NCI-H524 (cell line): Measurements from ENCODE around the gene LRRC8E.
"Not testable (repeated sequence)": the region's sequence is repeated elsewhere in the genome, so short reads cannot be mapped to it uniquely, and the experiment has no call there.

Source experiments
- DNase-seq, 2 experiments: peaks; one replicate each; lab custom pipeline; 2025; lab: John Stamatoyannopoulos, UW

LRRC8E gene

GRCh38 chr19:7908742-7909461 is 20.6 kb downstream of the LRRC8E start:
- no peak for DNase-seq

GRCh38 chr19:7909471-7910067 is 21.3 kb downstream of the LRRC8E start:
- no peak for DNase-seq

- DNase-seq, result no peak
Measured at GRCh38 chr19:7910321-7911161, 22.2 kb downstream of the LRRC8E start.

- DNase-seq, result no peak
Measured at GRCh38 chr19:7911508-7912143, 23.3 kb downstream of the LRRC8E start.

- DNase-seq, result no peak
Measured at GRCh38 chr19:7912144-7912696, 23.9 kb downstream of the LRRC8E start.

- no peak for DNase-seq
Measured at GRCh38 chr19:7912697-7913564, 24.6 kb downstream of the LRRC8E start.

GRCh38 chr19:7913652-7914051 is 25.3 kb downstream of the LRRC8E start:
- DNase-seq, result no peak

- no peak for DNase-seq
Measured at GRCh38 chr19:7914099-7914498, 25.8 kb downstream of the LRRC8E start.

- peak in 1 of 2 experiments; percentile 20 for DNase-seq
Measured at GRCh38 chr19:7914598-7915045, 26.3 kb downstream of the LRRC8E start, which contains the start of gene TGFBR3L. TGFBR3L (plus strand) TSS chr19:7914830.

GRCh38 chr19:7915250-7916102 is 27.2 kb downstream of the LRRC8E start:
- no peak for DNase-seq

GRCh38 chr19:7916103-7916954 is 28.0 kb downstream of the LRRC8E start:
- DNase-seq, result peak in 1 of 2 experiments; percentile 51

- no peak for DNase-seq
Measured at GRCh38 chr19:7916955-7917266, 28.6 kb downstream of the LRRC8E start.

GRCh38 chr19:7917267-7918061 is 29.2 kb downstream of the LRRC8E start:
- DNase-seq, result peak; percentile 37 to 67

GRCh38 chr19:7918062-7918614 is 29.8 kb downstream of the LRRC8E start:
- DNase-seq, result not testable (repeated sequence)

- DNase-seq, result peak in 1 of 2 experiments; percentile 28
Measured at GRCh38 chr19:7918615-7919421, 30.5 kb downstream of the LRRC8E start.

- DNase-seq, result peak; percentile 89 to 95
Measured at GRCh38 chr19:7919610-7920518, 31.6 kb downstream of the LRRC8E start, which contains the start of gene SNAPC2. SNAPC2 (plus strand) TSS chr19:7920338; CDS start chr19:7920367, 29 bp downstream.
